ENCODE results near the gene FAM162B.

DNA sequence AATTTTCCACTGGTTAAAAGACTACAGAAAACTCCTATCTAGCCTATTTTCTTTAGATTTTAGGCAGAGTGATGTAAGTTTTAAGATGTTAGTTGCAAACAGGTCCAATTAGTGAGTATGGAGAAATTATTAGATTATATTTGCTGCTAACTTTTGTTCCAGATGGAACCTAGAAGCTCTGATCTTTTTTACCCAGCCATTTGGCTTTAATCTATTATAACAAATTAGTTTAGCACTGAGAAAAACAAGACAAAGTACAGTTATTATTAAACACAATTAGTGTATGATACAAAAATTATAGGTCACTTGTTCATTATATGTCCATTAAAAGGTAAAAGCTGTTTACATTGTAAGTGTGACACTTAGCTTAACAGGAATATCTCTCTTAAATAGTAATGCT lies 2.5 kb downstream of the FAM162B start:
- TF ChIP-seq, protein P1, sequence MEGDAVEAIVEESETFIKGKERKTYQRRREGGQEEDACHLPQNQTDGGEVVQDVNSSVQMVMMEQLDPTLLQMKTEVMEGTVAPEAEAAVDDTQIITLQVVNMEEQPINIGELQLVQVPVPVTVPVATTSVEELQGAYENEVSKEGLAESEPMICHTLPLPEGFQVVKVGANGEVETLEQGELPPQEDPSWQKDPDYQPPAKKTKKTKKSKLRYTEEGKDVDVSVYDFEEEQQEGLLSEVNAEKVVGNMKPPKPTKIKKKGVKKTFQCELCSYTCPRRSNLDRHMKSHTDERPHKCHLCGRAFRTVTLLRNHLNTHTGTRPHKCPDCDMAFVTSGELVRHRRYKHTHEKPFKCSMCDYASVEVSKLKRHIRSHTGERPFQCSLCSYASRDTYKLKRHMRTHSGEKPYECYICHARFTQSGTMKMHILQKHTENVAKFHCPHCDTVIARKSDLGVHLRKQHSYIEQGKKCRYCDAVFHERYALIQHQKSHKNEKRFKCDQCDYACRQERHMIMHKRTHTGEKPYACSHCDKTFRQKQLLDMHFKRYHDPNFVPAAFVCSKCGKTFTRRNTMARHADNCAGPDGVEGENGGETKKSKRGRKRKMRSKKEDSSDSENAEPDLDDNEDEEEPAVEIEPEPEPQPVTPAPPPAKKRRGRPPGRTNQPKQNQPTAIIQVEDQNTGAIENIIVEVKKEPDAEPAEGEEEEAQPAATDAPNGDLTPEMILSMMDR (conservative IDR thresholded peaks at IDR 0.05 in 1 of 2, IDR thresholded peaks at IDR 0.05 in 1 of 2; ENCODE audit: low read depth in 1 of 2, low read length in 2 of 2) = no peak
- no peak for TF ChIP-seq EZH2 (IDR thresholded peaks at IDR 0.05; ENCODE audit: low read length, missing control alignments)
